ENCODE data around the gene TXNRD2.

GRCh38 chr22:19873138-19873959 is 68.3 kb downstream of the TXNRD2 start:
- TF ChIP-seq CTCF (IDR thresholded peaks at IDR 0.05) (no peak), POLR2AphosphoS5 (IDR thresholded peaks at IDR 0.05) (no peak), EP300 (IDR thresholded peaks at IDR 0.05) (no peak), POLR2A (IDR thresholded peaks at IDR 0.05) (no peak)
